B cell (primary cell): ENCODE data around the gene MRPS22. TPM values are rescaled to one million over a fixed set of nuclear protein-coding genes. Genes with fewer than 3 reads are reported as not detected.
"Not testable (repeated sequence)": the region's sequence is repeated elsewhere in the genome, so short reads cannot be mapped to it uniquely, and the experiment has no call there.

ENCODE experiments used
- ATAC-seq: fragments of 200-7000 bp; cut with Tn5 transposase; one replicate; pipeline ENCODE4 v1.10.0; 2021; ENCODE audit warnings: low read depth, mild to moderate bottlenecking, moderate number of reproducible peaks, moderate library complexity
- CTCF ChIA-PET: fragments of 350-600 bp; sonication (Branson Sonifier 250); formaldehyde crosslinking; loops from one replicate; lab custom pipeline; 2021; ENCODE audit warnings: antibody characterized with exemption, inconsistent platforms; lab: Charles Lee
- POLR2A ChIA-PET: fragments of 350-600 bp; sonication (Branson Sonifier 250); formaldehyde crosslinking; loops from one replicate; lab custom pipeline; 2021; ENCODE audit warnings: antibody characterized with exemption; lab: Charles Lee
- DNase-seq: peaks from one replicate; pipeline ENCODE4 v3.0.0; 2013
- H2AFZ ChIP-seq: 2 replicates; pipeline ENCODE4 v1.6.1; 2012; ENCODE audit warnings: mild to moderate bottlenecking, low read depth, low read length; ENCODE audit not compliant: insufficient read depth, poor library complexity, severe bottlenecking
- H3K27ac ChIP-seq, 2 donors: 1 replicate in 1 of 2; 2 replicates in 1 of 2; pipeline ENCODE4 v1.5.1; 2012 to 2013; ENCODE audit warnings: low read length in 2 of 2, mild to moderate bottlenecking in 2 of 2, moderate library complexity in 1 of 2
- H3K27me3 ChIP-seq, 4 experiments: fragments of 200-600 bp in 1 of 4; sonication (generic) in 1 of 4; replicated peaks in 1 of 4; 1 replicate in 2 of 4; 2 replicates in 2 of 4; pipeline versions ENCODE4 v1.6.1 to v1.7.0; 2013 to 2016; ENCODE audit warnings: low read length in 3 of 4, mild to moderate bottlenecking in 2 of 4, mixed read lengths in 1 of 4, moderate library complexity in 1 of 4; ENCODE audit not compliant: insufficient read depth in 4 of 4, control insufficient read depth in 3 of 4; ENCODE audit errors: control extremely low read depth in 1 of 4
- H3K36me3 ChIP-seq, 2 experiments: replicated peaks in 1 of 2; 1 replicate in 1 of 2; 2 replicates in 1 of 2; pipeline versions ENCODE4 v1.6.1 to v1.7.1; 2013; ENCODE audit warnings: low read length in 1 of 2; ENCODE audit not compliant: insufficient read depth in 2 of 2, control insufficient read depth in 1 of 2; ENCODE audit errors: control extremely low read depth in 1 of 2, extremely low read depth in 1 of 2
- H3K4me1 ChIP-seq, 2 donors: fragments of 200-600 bp in 1 of 2; sonication (generic) in 1 of 2; 1 replicate in 1 of 2; 2 replicates in 1 of 2; pipeline versions ENCODE4 v1.5.1 to v1.6.1; 2013 to 2017; ENCODE audit warnings: low read length in 2 of 2; ENCODE audit not compliant: control insufficient read depth in 2 of 2, insufficient read depth in 2 of 2
- H3K4me2 ChIP-seq: replicated peaks from 2 replicates; pipeline ENCODE3; 2012; ENCODE audit warnings: mild to moderate bottlenecking, low read depth, low read length; ENCODE audit not compliant: poor library complexity, severe bottlenecking
- H3K4me3 ChIP-seq, 5 experiments: fragments of 200-600 bp in 1 of 5; sonication (generic) in 1 of 5; 1 replicate in 3 of 5; 2 replicates in 2 of 5; pipeline versions ENCODE4 v1.5.1 to v1.7.0; 2011 to 2016; ENCODE audit warnings: low read length in 4 of 5, mild to moderate bottlenecking in 4 of 5, low read depth in 2 of 5, control low read depth in 1 of 5, moderate library complexity in 1 of 5; ENCODE audit not compliant: insufficient read depth in 1 of 5; ENCODE audit errors: control extremely low read depth in 1 of 5, extremely low read depth in 1 of 5
- H3K79me2 ChIP-seq: fragments of 200-600 bp; sonication (generic); one replicate; pipeline ENCODE4 v1.6.0; 2016; ENCODE audit warnings: low read length; ENCODE audit not compliant: control insufficient read depth, insufficient read depth
- H3K9ac ChIP-seq: fragments of 200-600 bp; sonication (generic); 2 replicates; pipeline ENCODE4 v1.6.1; 2017; ENCODE audit warnings: mild to moderate bottlenecking, low read length, moderate library complexity
- H3K9me3 ChIP-seq, 3 donors: one replicate each; pipeline versions ENCODE4 v1.6.1 to v1.7.1; 2013; ENCODE audit warnings: low read length in 2 of 3; ENCODE audit not compliant: control insufficient read depth in 2 of 3, insufficient read depth in 1 of 3; ENCODE audit errors: control extremely low read depth in 1 of 3
- H4K20me1 ChIP-seq: 2 replicates; pipeline ENCODE4 v1.6.0; 2012; ENCODE audit warnings: mild to moderate bottlenecking, low read length; ENCODE audit not compliant: insufficient read depth, control insufficient read depth, poor library complexity, severe bottlenecking
- H3K27ac Mint-ChIP-seq: one replicate; pipeline ENCODE4 v1.8.0; 2021; ENCODE audit warnings: mixed read lengths
- H3K27me3 Mint-ChIP-seq: one replicate; pipeline ENCODE4 v1.8.0; 2021; ENCODE audit warnings: mixed read lengths
- H3K4me1 Mint-ChIP-seq: one replicate; pipeline ENCODE4 v1.8.0; 2021; ENCODE audit warnings: mixed read lengths
- H3K4me3 Mint-ChIP-seq: one replicate; pipeline ENCODE4 v1.8.0; 2021; ENCODE audit warnings: mixed read lengths
- H3K9me3 Mint-ChIP-seq: one replicate; pipeline ENCODE4 v1.8.0; 2022; ENCODE audit warnings: mixed read lengths; ENCODE audit not compliant: insufficient read depth
- CTCF ChIP-seq: fragments of 200-600 bp; IDR thresholded peaks from one replicate; pipeline ENCODE4 v1.8.0; 2022; ENCODE audit warnings: antibody characterized with exemption, mild to moderate bottlenecking
- EZH2 ChIP-seq: IDR thresholded peaks from 2 replicates; pipeline ENCODE4 v1.6.1; 2012; ENCODE audit warnings: borderline replicate concordance, low read depth, mild to moderate bottlenecking, moderate library complexity, low read length; ENCODE audit not compliant: insufficient read depth, poor library complexity, severe bottlenecking
- WGBS: methylation state at CpG from one replicate; pipeline ENCODE4 v1.1.5; 2013; ENCODE audit warnings: missing lambda C conversion rate; ENCODE audit not compliant: insufficient coverage; 5-methylcytosine and 5-hydroxymethylcytosine counted together
- intact Hi-C: fragments of 100-400 bp; cut with micrococcal nuclease; formaldehyde crosslinking; loops from one replicate; pipeline ENCODE4 v1.10.0; 2022
- polyA plus RNA-seq: library from polyadenylated mRNA; depleted of rRNA; stranded (reverse); fragments of >200 nt; gene quantifications from 2 replicates; pipeline ENCODE4 v1.2.3, GENCODE V29; 2012
- total RNA-seq, 2 donors: library from RNA; stranded (reverse); fragments of 120-200 nt in 1 of 2; gene quantifications; 1 replicate in 1 of 2; 2 replicates in 1 of 2; pipeline versions ENCODE4 v1.2.3 to v1.2.4, GENCODE V29; 2013 to 2022

Gene MRPS22
- total and polyA plus RNA-seq, 2 donors (not counting 1 experiment from before 2014, with no cell fraction given), result 19.1 to 32.5 TPM

GRCh38 chr3:139380575-139380974 lies 36.8 kb downstream of the MRPS22 start:
- no peak overlapping the region for H3K27ac ChIP-seq
- Mint-ChIP-seq H3K9me3 (no peaks in the 10 kb centered on the region), H3K4me3 (no peak overlapping the region), H3K27ac (no peak overlapping the region), H3K27me3 (no peaks in the 10 kb centered on the region), H3K4me1 (peaks cover 6% of the 10 kb centered on the region)
- H3K9me3 ChIP-seq, result no peaks in the 10 kb centered on the region
- no peak overlapping the region for H3K9ac ChIP-seq
- TF ChIP-seq EZH2 (no peak), CTCF (no peak)
- DNase-seq, result no peak
- H2AFZ ChIP-seq, result no peak overlapping the region
- intact Hi-C loops, result no loop called here
- peaks cover 16% of the 10 kb centered on the region for H3K79me2 ChIP-seq
- WGBS, result 79% methylated on average over 2 of the region's 4 CpGs
- H3K36me3 ChIP-seq, result peaks cover 5 to 66% of the 10 kb centered on the region in 2 experiments
- no peaks in the 10 kb centered on the region for H3K27me3 ChIP-seq
- no peak overlapping the region for H3K4me2 ChIP-seq
- CTCF ChIA-PET, result no interaction called here
- no peak overlapping the region for H3K4me3 ChIP-seq
- no peak for ATAC-seq
- POLR2A ChIA-PET, result no interaction called here
- H4K20me1 ChIP-seq, result peaks cover 17% of the 10 kb centered on the region
- no peaks in the 10 kb centered on the region for H3K4me1 ChIP-seq

- H3K79me2 ChIP-seq, result peaks cover 33% of the 10 kb centered on the region
- CTCF ChIA-PET, H3K4me3 ChIP-seq, ATAC-seq, H3K4me1 ChIP-seq, H2AFZ ChIP-seq, H3K27me3 ChIP-seq, H3K9ac ChIP-seq, H3K27me3 Mint-ChIP-seq, H3K4me3 Mint-ChIP-seq, H3K9me3 ChIP-seq, POLR2A ChIA-PET, intact Hi-C loops, DNase-seq, H3K4me2 ChIP-seq, H3K27ac Mint-ChIP-seq, H3K27ac ChIP-seq, H3K9me3 Mint-ChIP-seq: not testable (repeated sequence)
- H3K36me3 ChIP-seq, result peaks cover 5 to 52% of the 10 kb centered on the region in 2 experiments
- H3K4me1 Mint-ChIP-seq, result peaks cover 15% of the 10 kb centered on the region
- H4K20me1 ChIP-seq, result peaks cover 17% of the 10 kb centered on the region
- no CpG with 5 or more reads among the region's 2 CpGs for WGBS
Measured at GRCh38 chr3:139382291-139382690, 38.5 kb downstream of the MRPS22 start.
